Neural cell (in vitro differentiated cells): ENCODE results near the gene UBE2I. TPM values are rescaled to one million over a fixed set of nuclear protein-coding genes. Genes with fewer than 3 reads are reported as not detected.

Source experiments
- H2AFZ ChIP-seq: fragments of 200-600, 300-800 bp; sonication (generic), shearing (Covaris generic); 2 replicates; pipeline ENCODE4 v1.6.0; 2014; ENCODE audit warnings: low read depth, mild to moderate bottlenecking, antibody characterized with exemption, low read length, moderate library complexity
- H3F3A ChIP-seq: fragments of 200-600 bp; shearing (Covaris generic); 2 replicates; pipeline ENCODE4 v1.6.1; 2016; ENCODE audit warnings: mild to moderate bottlenecking, moderate library complexity, mixed read lengths, antibody characterized with exemption, low read length; ENCODE audit not compliant: insufficient read depth, poor library complexity, severe bottlenecking
- H3K27ac ChIP-seq: fragments of 200-600, 300-800 bp; sonication (generic), shearing (Covaris generic); 2 replicates; pipeline ENCODE4 v1.5.1; 2014; ENCODE audit warnings: mild to moderate bottlenecking, low read length, moderate library complexity
- H3K27me3 ChIP-seq: fragments of 300-800, 200-600 bp; sonication (generic), shearing (Covaris generic); 2 replicates; pipeline ENCODE4 v1.6.0; 2014; ENCODE audit warnings: mild to moderate bottlenecking, low read depth, low read length, moderate library complexity; ENCODE audit not compliant: insufficient read depth
- H3K36me3 ChIP-seq: fragments of 300-800, 200-600 bp; sonication (generic), shearing (Covaris generic); 2 replicates; pipeline ENCODE4 v1.5.1; 2014; ENCODE audit warnings: mild to moderate bottlenecking, antibody characterized with exemption, low read length, moderate library complexity; ENCODE audit not compliant: insufficient read depth
- H3K4me2 ChIP-seq: fragments of 300-800, 200-600 bp; sonication (generic), shearing (Covaris generic); 2 replicates; pipeline ENCODE4 v1.6.0; 2014; ENCODE audit warnings: mild to moderate bottlenecking, low read length
- H3K4me3 ChIP-seq: fragments of 300-800, 200-600 bp; sonication (generic), shearing (Covaris generic); 2 replicates; pipeline ENCODE4 v1.5.1; 2014; ENCODE audit warnings: mild to moderate bottlenecking, low read length, moderate library complexity
- H3K79me2 ChIP-seq: fragments of 200-600 bp; shearing (Covaris generic); replicated peaks from 2 replicates; pipeline ENCODE4 v1.6.0; 2014; ENCODE audit warnings: mild to moderate bottlenecking, low read length, moderate library complexity; ENCODE audit not compliant: insufficient read depth
- H3K9ac ChIP-seq: fragments of 300-800, 200-600 bp; sonication (generic), shearing (Covaris generic); 2 replicates; pipeline ENCODE4 v1.6.1; 2016; ENCODE audit warnings: mild to moderate bottlenecking, low read length, mixed read lengths
- H3K9me2 ChIP-seq: fragments of 200-600 bp; shearing (Covaris generic); 2 replicates; pipeline ENCODE4 v1.6.1; 2016; ENCODE audit warnings: mild to moderate bottlenecking, low read length, mixed read lengths; ENCODE audit not compliant: insufficient read depth
- H3K9me3 ChIP-seq: fragments of 200-600, 300-800 bp; sonication (generic), shearing (Covaris generic); 2 replicates; pipeline ENCODE4 v1.6.1; 2016; ENCODE audit warnings: mild to moderate bottlenecking, mixed run types, low read length, moderate library complexity, mixed read lengths
- H4K20me1 ChIP-seq: fragments of 200-600 bp; shearing (Covaris generic); 2 replicates; pipeline ENCODE4 v1.6.1; 2016; ENCODE audit warnings: mild to moderate bottlenecking, mixed run types; ENCODE audit not compliant: insufficient read depth
- EP300 ChIP-seq: fragments of 450-650 bp; conservative IDR thresholded peaks from 2 replicates; pipeline ENCODE4 v1.6.1; 2014; ENCODE audit warnings: antibody characterized with exemption, mild to moderate bottlenecking, moderate library complexity; ENCODE audit not compliant: poor library complexity, severe bottlenecking
- EZH2 ChIP-seq: fragments of 200-600, 300-800 bp; shearing (Covaris generic), sonication (generic); IDR thresholded peaks from 2 replicates; pipeline ENCODE4 v1.6.1; 2014; ENCODE audit warnings: antibody characterized with exemption, low read length, borderline replicate concordance, mild to moderate bottlenecking; ENCODE audit not compliant: insufficient read depth, poor library complexity, severe bottlenecking
- MXI1 ChIP-seq: fragments of 450-650 bp; conservative IDR thresholded peaks from 2 replicates; pipeline ENCODE4 v1.6.1; 2014; ENCODE audit warnings: antibody characterized with exemption, mild to moderate bottlenecking; ENCODE audit not compliant: poor library complexity, severe bottlenecking
- POLR2AphosphoS5 ChIP-seq: IDR thresholded peaks from 2 replicates; pipeline ENCODE4 v1.6.1; 2012
- RAD21 ChIP-seq: fragments of 450-650 bp; conservative IDR thresholded peaks from 2 replicates; pipeline ENCODE4 v1.6.1; 2014; ENCODE audit warnings: antibody characterized with exemption, mild to moderate bottlenecking, moderate library complexity
- REST ChIP-seq: IDR thresholded peaks from 2 replicates; pipeline ENCODE4 v1.6.1; 2012; ENCODE audit warnings: borderline replicate concordance
- SMC3 ChIP-seq: fragments of 450-650 bp; conservative IDR thresholded peaks from 2 replicates; pipeline ENCODE4 v1.6.1; 2014; ENCODE audit warnings: antibody characterized with exemption, mild to moderate bottlenecking, moderate library complexity; ENCODE audit not compliant: poor library complexity
- TAF1 ChIP-seq: IDR thresholded peaks from 2 replicates; pipeline ENCODE4 v1.6.1; 2012; ENCODE audit warnings: low read depth
- polyA plus RNA-seq: library from polyadenylated mRNA; depleted of rRNA; stranded (reverse); fragments of >200 nt; gene quantifications from 2 replicates; pipeline ENCODE4 v1.2.3, GENCODE V29; 2014
- TF ChIP-seq, protein P1 (sequence below): fragments of 450-650 bp; IDR thresholded peaks from 2 replicates; pipeline ENCODE4 v1.5.1; 2014; ENCODE audit warnings: antibody characterized with exemption, mild to moderate bottlenecking, moderate library complexity; ENCODE audit not compliant: poor library complexity, severe bottlenecking

UBE2I gene
- polyA plus RNA-seq, 1 donor from 2014 or later, result 111 TPM

DNA sequence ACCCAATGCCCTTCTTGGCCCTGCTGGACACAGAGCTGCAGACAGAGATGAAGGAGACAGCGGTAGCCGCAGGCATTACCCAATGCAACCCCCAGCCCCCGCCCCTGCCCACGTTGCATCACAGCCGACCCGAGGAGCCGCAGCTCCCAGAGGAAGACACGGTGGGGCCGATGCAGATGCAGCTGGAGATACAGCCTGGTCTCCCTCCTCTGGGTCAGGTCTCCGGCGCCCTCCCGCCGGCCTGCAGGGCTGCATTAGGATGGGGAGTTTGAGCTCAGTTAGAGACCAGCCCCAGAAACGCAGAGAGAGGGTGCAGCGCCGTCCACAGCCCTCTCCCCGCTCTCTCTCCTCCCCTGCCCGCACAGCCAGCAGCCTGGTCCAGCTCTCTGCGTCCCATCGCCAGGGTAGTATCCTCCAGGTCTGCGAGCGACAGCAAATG lies 19.4 kb upstream of the UBE2I start:
- Histone ChIP-seq H3K9me2 (no peaks in the 10 kb centered on the region), H2AFZ (no peak overlapping the region), H3K36me3 (no peaks in the 10 kb centered on the region), H3K4me3 (no peak overlapping the region), H4K20me1 (no peaks in the 10 kb centered on the region), H3K79me2 (no peaks in the 10 kb centered on the region), H3K9ac (no peak overlapping the region), H3K9me3 (no peaks in the 10 kb centered on the region), H3K27ac (no peak overlapping the region), H3F3A (no peaks in the 10 kb centered on the region), H3K27me3 (no peaks in the 10 kb centered on the region), H3K4me2 (no peak overlapping the region)
- TF ChIP-seq REST (no peak), EP300 (no peak), MXI1 (no peak), RAD21 (no peak), POLR2AphosphoS5 (no peak), EZH2 (no peak), TAF1 (no peak)
- TF ChIP-seq, protein P1, sequence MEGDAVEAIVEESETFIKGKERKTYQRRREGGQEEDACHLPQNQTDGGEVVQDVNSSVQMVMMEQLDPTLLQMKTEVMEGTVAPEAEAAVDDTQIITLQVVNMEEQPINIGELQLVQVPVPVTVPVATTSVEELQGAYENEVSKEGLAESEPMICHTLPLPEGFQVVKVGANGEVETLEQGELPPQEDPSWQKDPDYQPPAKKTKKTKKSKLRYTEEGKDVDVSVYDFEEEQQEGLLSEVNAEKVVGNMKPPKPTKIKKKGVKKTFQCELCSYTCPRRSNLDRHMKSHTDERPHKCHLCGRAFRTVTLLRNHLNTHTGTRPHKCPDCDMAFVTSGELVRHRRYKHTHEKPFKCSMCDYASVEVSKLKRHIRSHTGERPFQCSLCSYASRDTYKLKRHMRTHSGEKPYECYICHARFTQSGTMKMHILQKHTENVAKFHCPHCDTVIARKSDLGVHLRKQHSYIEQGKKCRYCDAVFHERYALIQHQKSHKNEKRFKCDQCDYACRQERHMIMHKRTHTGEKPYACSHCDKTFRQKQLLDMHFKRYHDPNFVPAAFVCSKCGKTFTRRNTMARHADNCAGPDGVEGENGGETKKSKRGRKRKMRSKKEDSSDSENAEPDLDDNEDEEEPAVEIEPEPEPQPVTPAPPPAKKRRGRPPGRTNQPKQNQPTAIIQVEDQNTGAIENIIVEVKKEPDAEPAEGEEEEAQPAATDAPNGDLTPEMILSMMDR, result no peak

- H2AFZ ChIP-seq, result no peak overlapping the region
- no peak overlapping the region for H3K4me3 ChIP-seq
- H4K20me1 ChIP-seq, result no peaks in the 10 kb centered on the region
- no peaks in the 10 kb centered on the region for H3K36me3 ChIP-seq
- H3K27me3 ChIP-seq, result no peaks in the 10 kb centered on the region
- H3K9me3 ChIP-seq, result no peaks in the 10 kb centered on the region
- H3K27ac ChIP-seq, result no peak overlapping the region
- no peaks in the 10 kb centered on the region for H3K9me2 ChIP-seq
- no peak for TF ChIP-seq REST
- no peak for TF ChIP-seq EZH2
- TF ChIP-seq SMC3, result no peak
- no peaks in the 10 kb centered on the region for H3F3A ChIP-seq
- H3K79me2 ChIP-seq, result no peaks in the 10 kb centered on the region
- no peak overlapping the region for H3K9ac ChIP-seq
- no peak overlapping the region for H3K4me2 ChIP-seq
Observed at GRCh38 chr16:1290860-1291575, 18.4 kb upstream of the UBE2I start.
